Astrocyte of the hippocampus (primary cell): ENCODE measurements around the gene ACER1.

Experiments used
- DNase-seq: peaks from one replicate; pipeline ENCODE4 v3.0.0; 2011; ENCODE audit warnings: low read depth, low spot score

ACER1 gene

GRCh38 chr19:6268382-6268771 lies 65.0 kb downstream of the ACER1 start:
- no peak for DNase-seq

GRCh38 chr19:6267552-6268381 lies 65.6 kb downstream of the ACER1 start:
- no peak for DNase-seq

GRCh38 chr19:6264803-6265202 lies 68.6 kb downstream of the ACER1 start:
- DNase-seq = no peak

GRCh38 chr19:6263735-6264444 lies 69.5 kb downstream of the ACER1 start:
- no peak for DNase-seq

- DNase-seq = no peak
These were observed 70.1 kb downstream of the ACER1 start for GRCh38 chr19:6263306-6263705.

GRCh38 chr19:6262519-6262918 lies 70.9 kb downstream of the ACER1 start:
- no peak for DNase-seq

- no peak for DNase-seq
These were observed 71.5 kb downstream of the ACER1 start for GRCh38 chr19:6261883-6262282.

- DNase-seq = no peak
These were observed 72.3 kb downstream of the ACER1 start for GRCh38 chr19:6260912-6261650.

- DNase-seq = no peak
These were observed 73.0 kb downstream of the ACER1 start for GRCh38 chr19:6260376-6260775.

- no peak for DNase-seq
These were observed 74.0 kb downstream of the ACER1 start for GRCh38 chr19:6259312-6259861.

- no peak for DNase-seq
These were observed 74.5 kb downstream of the ACER1 start for GRCh38 chr19:6258812-6259311.
